T-cell (primary cell): ENCODE results near the gene SLC9A9. TPM values are rescaled to one million over a fixed set of nuclear protein-coding genes. Genes with fewer than 3 reads are reported as not detected.

Source experiments
- ATAC-seq, 4 experiments: fragments of 200-7000 bp in 3 of 4; fragments of 150-1000 bp in 1 of 4; cut with Tn5 transposase; replicated peaks in 1 of 4; 1 replicate in 3 of 4; 2 replicates in 1 of 4; pipeline ENCODE4 v1.10.0; 2021; ENCODE audit warnings: moderate library complexity in 3 of 4, mild to moderate bottlenecking in 2 of 4, moderate number of reproducible peaks in 1 of 4
- CTCF ChIA-PET, 2 donors: fragments of 300-600 bp; sonication (Branson Sonifier 250); formaldehyde crosslinking; loops; one replicate each; lab custom pipeline; 2022; ENCODE audit warnings: antibody characterized with exemption in 2 of 2; lab: Charles Lee
- POLR2A ChIA-PET, 2 donors: fragments of 300-600 bp; sonication (Branson Sonifier 250); formaldehyde crosslinking; loops; one replicate each; lab custom pipeline; 2022; ENCODE audit warnings: antibody characterized with exemption in 2 of 2; lab: Charles Lee
- DNase-seq, 35 experiments: peaks; one replicate each; pipeline versions ENCODE4 v3.0.0 to v3.0.0-alpha.2; 2013 to 2023
- H3K27ac ChIP-seq: one replicate; pipeline ENCODE4 v1.5.1; 2013; ENCODE audit warnings: low read length
- H3K27me3 ChIP-seq, 2 experiments: replicated peaks in 1 of 2; 1 replicate in 1 of 2; 2 replicates in 1 of 2; pipeline versions ENCODE4 v1.6.1 to v1.7.0; 2013; ENCODE audit warnings: low read length in 1 of 2, mixed read lengths in 1 of 2; ENCODE audit not compliant: control insufficient read depth in 2 of 2, insufficient read depth in 2 of 2; ENCODE audit errors: extremely low read depth in 1 of 2
- H3K36me3 ChIP-seq, 2 donors: 1 replicate in 1 of 2; 2 replicates in 1 of 2; pipeline versions ENCODE4 v1.6.1 to v1.7.0; 2013; ENCODE audit warnings: low read length in 1 of 2; ENCODE audit not compliant: control insufficient read depth in 2 of 2, insufficient read depth in 1 of 2; ENCODE audit errors: extremely low read depth in 1 of 2
- H3K4me1 ChIP-seq, 2 experiments: 1 replicate in 1 of 2; 2 replicates in 1 of 2; pipeline versions ENCODE4 v1.6.1 to v1.7.0; 2013; ENCODE audit warnings: low read length in 2 of 2, mixed read lengths in 1 of 2; ENCODE audit not compliant: insufficient read depth in 2 of 2, control insufficient read depth in 1 of 2; ENCODE audit errors: extremely low read depth in 1 of 2
- H3K4me3 ChIP-seq, 2 donors: 1 replicate in 1 of 2; 2 replicates in 1 of 2; pipeline versions ENCODE4 v1.5.1 to v1.7.0; 2013; ENCODE audit warnings: mild to moderate bottlenecking in 2 of 2, low read length in 1 of 2, moderate library complexity in 1 of 2; ENCODE audit not compliant: control insufficient read depth in 1 of 2; ENCODE audit errors: extremely low read depth in 1 of 2
- H3K9me3 ChIP-seq: 2 replicates; pipeline ENCODE4 v1.7.0; 2013
- H3K27ac Mint-ChIP-seq, 2 donors: one replicate each; pipeline ENCODE4 v1.8.0; 2020 to 2021; ENCODE audit warnings: mild to moderate bottlenecking in 2 of 2, mixed read lengths in 2 of 2
- H3K27me3 Mint-ChIP-seq, 2 donors: one replicate each; pipeline ENCODE4 v1.8.0; 2021 to 2022; ENCODE audit warnings: mixed read lengths in 2 of 2
- H3K36me3 Mint-ChIP-seq: one replicate; pipeline ENCODE4 v1.8.0; 2021; ENCODE audit warnings: mixed read lengths
- H3K4me1 Mint-ChIP-seq, 3 donors: one replicate each; pipeline ENCODE4 v1.8.0; 2020 to 2022; ENCODE audit warnings: mixed read lengths in 3 of 3, mild to moderate bottlenecking in 1 of 3
- H3K4me3 Mint-ChIP-seq, 3 donors: one replicate each; pipeline ENCODE4 v1.8.0; 2020 to 2022; ENCODE audit warnings: mild to moderate bottlenecking in 3 of 3, mixed read lengths in 3 of 3, moderate library complexity in 3 of 3
- H3K9me3 Mint-ChIP-seq, 3 donors: one replicate each; pipeline ENCODE4 v1.8.0; 2020 to 2022; ENCODE audit warnings: mixed read lengths in 3 of 3
- WGBS: methylation state at CpG from one replicate; pipeline ENCODE4 v1.1.5; 2013; ENCODE audit warnings: missing lambda C conversion rate; ENCODE audit not compliant: insufficient coverage; 5-methylcytosine and 5-hydroxymethylcytosine counted together
- total RNA-seq, 35 experiments: library from RNA in 6 of 35; stranded (reverse) in 6 of 35; fragments of 120-200 nt in 1 of 35; gene quantifications; one replicate each; pipeline versions ENCODE4 v1.2.1 to v1.2.4 and lab custom pipeline; 2013 to 2026

The SLC9A9 gene
- total RNA-seq, 5 donors from 2014 or later (not counting 1 experiment from before 2014, with no cell fraction given) = 11.2 to 36.8 (median 17.8) TPM

DNA sequence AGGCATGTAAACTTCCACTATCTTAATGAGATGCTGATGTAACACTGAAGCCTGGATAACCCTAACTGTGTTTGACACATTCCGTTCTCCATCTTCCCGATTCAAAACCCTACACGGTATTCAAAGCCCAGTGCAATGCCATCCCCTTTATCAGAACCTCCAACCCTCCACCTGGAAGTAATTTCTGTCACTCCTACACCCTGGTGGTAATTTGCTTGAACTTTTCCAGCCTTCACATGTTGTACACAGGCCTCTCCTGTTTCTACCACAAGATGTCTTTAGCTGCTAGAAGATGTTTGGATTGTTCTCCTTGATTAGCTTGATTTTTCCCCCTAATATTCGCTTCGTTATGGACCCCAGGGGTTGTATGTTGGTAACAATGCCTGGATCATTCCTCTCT lies 519.8 kb downstream of the SLC9A9 start:
- Mint-ChIP-seq H3K9me3 (peaks cover 0 to 4% (median 0%) of the 10 kb centered on the region in 3 donors), H3K4me1 (peaks cover 13 to 21% (median 19%) of the 10 kb centered on the region in 3 donors), H3K27me3 (no peaks in the 10 kb centered on the region), H3K27ac (no peak overlapping the region), H3K36me3 (peaks cover 16% of the 10 kb centered on the region), H3K4me3 (no peak overlapping the region)
- WGBS = 100% methylated on average over 3 of the region's 5 CpGs
- Histone ChIP-seq H3K4me3 (no peak overlapping the region), H3K4me1 (peaks cover 0 to 9% of the 10 kb centered on the region in 2 experiments), H3K9me3 (no peaks in the 10 kb centered on the region), H3K27ac (no peak overlapping the region), H3K36me3 (no peaks in the 10 kb centered on the region), H3K27me3 (no peaks in the 10 kb centered on the region)
- ChIA-PET CTCF (no interaction called here), POLR2A (no interaction called here)
- no peak for DNase-seq
- no peak for ATAC-seq

DNA sequence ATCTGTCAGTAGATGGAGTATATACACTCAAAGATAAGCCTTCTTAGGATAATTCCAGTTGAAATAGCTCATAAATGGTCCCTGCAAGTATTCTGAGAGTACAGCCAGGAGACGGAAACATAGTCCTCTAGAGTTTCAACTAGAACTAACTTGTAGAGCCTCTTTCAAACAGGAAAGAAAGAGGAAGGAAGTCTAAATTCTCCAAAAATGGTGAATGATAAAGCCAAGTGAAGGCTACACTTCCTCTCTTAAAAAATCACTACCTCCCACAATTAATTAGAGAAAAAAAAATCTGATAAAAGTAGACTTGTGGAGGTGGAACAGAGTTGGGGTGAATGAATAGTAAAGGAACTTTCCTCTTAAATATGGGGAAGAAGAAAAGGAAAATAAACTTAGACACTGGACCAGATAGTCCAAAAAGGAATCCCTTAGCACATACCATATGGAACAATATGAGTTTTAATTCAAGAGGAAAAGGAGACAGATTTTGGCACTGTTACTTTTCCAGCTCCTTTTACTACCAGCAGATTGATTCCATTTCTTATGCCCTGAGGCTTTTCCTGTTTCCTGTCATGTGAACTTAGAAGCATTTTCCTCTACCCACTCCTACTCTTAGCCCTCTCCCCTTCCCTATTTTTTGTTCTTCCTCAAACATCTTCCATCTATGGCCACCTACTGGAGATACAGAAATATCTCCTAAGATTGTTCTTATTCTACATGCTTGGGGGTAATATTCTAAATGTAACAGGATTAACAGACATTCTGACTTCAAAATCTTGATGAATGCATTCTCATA lies 521.1 kb downstream of the SLC9A9 start:
- ChIA-PET CTCF (no interaction called here), POLR2A (no interaction called here)
- peaks cover 0 to 9% of the 10 kb centered on the region in 2 experiments for H3K4me1 ChIP-seq

GRCh38 chr3:143321058-143321769 lies 527.1 kb downstream of the SLC9A9 start:
- no peak overlapping the region for H3K4me3 ChIP-seq
- WGBS = 100% methylated on average over 1 of the region's 5 CpGs
- H3K36me3 Mint-ChIP-seq = peaks cover 36% of the 10 kb centered on the region
- H3K4me1 ChIP-seq = no peaks in the 10 kb centered on the region
- H3K9me3 Mint-ChIP-seq = peaks cover 0 to 4% (median 0%) of the 10 kb centered on the region in 3 donors
- H3K27ac Mint-ChIP-seq = no peak overlapping the region
- DNase-seq (no peak), ATAC-seq (no peak)
- no peaks in the 10 kb centered on the region for H3K9me3 ChIP-seq
- H3K4me1 Mint-ChIP-seq = peaks cover under 1 to 4% (median 1%) of the 10 kb centered on the region in 3 donors
- ChIA-PET POLR2A (no interaction called here), CTCF (no interaction called here)
- no peaks in the 10 kb centered on the region for H3K27me3 Mint-ChIP-seq
- H3K27ac ChIP-seq = no peak overlapping the region
- H3K4me3 Mint-ChIP-seq = no peak overlapping the region
- H3K27me3 ChIP-seq = no peaks in the 10 kb centered on the region
- no peaks in the 10 kb centered on the region for H3K36me3 ChIP-seq

More for the DNA sequence above, 521.1 kb downstream of the SLC9A9 start:
- Mint-ChIP-seq H3K27ac (no peak overlapping the region), H3K4me1 (peaks cover 13 to 21% (median 19%) of the 10 kb centered on the region in 3 donors), H3K9me3 (peaks cover 0 to 4% (median 0%) of the 10 kb centered on the region in 3 donors), H3K4me3 (no peak overlapping the region), H3K27me3 (no peaks in the 10 kb centered on the region), H3K36me3 (peaks cover 26% of the 10 kb centered on the region)
- WGBS = no CpG with 5 or more reads among the region's 1 CpG
- H3K27me3 ChIP-seq = no peaks in the 10 kb centered on the region
- DNase-seq = no peak
- H3K9me3 ChIP-seq = no peaks in the 10 kb centered on the region
- ATAC-seq = no peak
- no peak overlapping the region for H3K27ac ChIP-seq
- H3K36me3 ChIP-seq = no peaks in the 10 kb centered on the region
- no peak overlapping the region for H3K4me3 ChIP-seq

- no peaks in the 10 kb centered on the region for H3K9me3 ChIP-seq
- H3K4me1 ChIP-seq = no peaks in the 10 kb centered on the region
- H3K4me3 ChIP-seq = no peak overlapping the region
- 88% methylated on average over 2 of the region's 5 CpGs for WGBS
- DNase-seq = no peak
- no peak overlapping the region for H3K27ac ChIP-seq
- ChIA-PET POLR2A (no interaction called here), CTCF (no interaction called here)
- peaks cover 22% of the 10 kb centered on the region for H3K36me3 Mint-ChIP-seq
- no peaks in the 10 kb centered on the region for H3K4me1 Mint-ChIP-seq
- H3K36me3 ChIP-seq = no peaks in the 10 kb centered on the region
- H3K4me3 Mint-ChIP-seq = no peak overlapping the region
- no peaks in the 10 kb centered on the region for H3K9me3 Mint-ChIP-seq
- H3K27ac Mint-ChIP-seq = no peak overlapping the region
- no peaks in the 10 kb centered on the region for H3K27me3 ChIP-seq
- no peak for ATAC-seq
- H3K27me3 Mint-ChIP-seq = no peaks in the 10 kb centered on the region
These were observed 532.5 kb downstream of the SLC9A9 start for GRCh38 chr3:143315766-143316165.

DNA sequence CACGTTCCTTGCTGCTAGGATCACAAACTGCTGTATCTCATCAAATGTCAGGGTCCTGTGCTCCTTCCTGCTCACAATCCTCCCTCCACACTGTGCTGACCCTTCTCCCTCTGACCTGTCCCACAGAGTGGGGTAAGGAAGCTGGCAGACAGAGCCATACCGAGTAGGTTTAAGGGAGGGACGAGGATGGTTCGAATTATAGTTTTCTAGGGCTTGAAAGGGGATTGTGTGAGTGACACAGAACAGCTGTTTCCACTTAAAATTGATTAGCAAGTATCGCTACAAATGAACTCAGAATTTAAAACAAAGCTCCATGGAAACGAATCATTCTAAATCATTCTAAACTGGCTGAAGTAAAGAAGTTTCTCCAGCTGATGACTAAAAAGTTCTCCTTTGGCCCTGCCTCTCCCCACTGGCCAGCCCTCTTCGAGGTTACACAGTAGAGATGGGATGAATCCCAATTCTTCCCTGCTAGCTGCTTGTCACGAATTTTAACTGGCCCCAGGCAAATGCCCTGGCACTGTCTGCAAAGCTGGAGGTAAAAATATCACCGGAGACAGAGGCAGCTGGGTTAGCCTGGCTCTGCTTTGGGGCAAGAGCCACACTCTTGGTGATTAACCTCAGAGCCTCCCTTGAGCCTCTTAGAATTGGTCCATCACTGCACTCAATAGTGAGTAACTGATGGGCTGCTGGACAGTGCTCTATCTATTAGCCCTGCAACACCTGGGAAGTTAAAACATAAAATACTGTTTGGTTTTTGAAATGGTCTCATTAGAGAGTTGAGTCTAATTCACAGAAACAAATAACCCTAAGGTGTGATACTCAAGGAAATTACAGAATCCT lies 533.8 kb downstream of the SLC9A9 start:
- ATAC-seq = no peak
- no peaks in the 10 kb centered on the region for H3K9me3 Mint-ChIP-seq
- POLR2A ChIA-PET = interaction anchor here in 1 of 2 donors (0.5 kb wide), 1 partner anchor 160 kb away, joined by 3 read pairs; no protein-coding TSS in a partner anchor
- Histone ChIP-seq H3K4me1 (no peaks in the 10 kb centered on the region), H3K9me3 (no peaks in the 10 kb centered on the region), H3K27me3 (no peaks in the 10 kb centered on the region), H3K36me3 (no peaks in the 10 kb centered on the region), H3K27ac (no peak overlapping the region), H3K4me3 (no peak overlapping the region)
- no peak overlapping the region for H3K27ac Mint-ChIP-seq
- 95% methylated on average over 6 of the region's 9 CpGs for WGBS
- peaks cover 19% of the 10 kb centered on the region for H3K36me3 Mint-ChIP-seq
- DNase-seq = no peak
- H3K4me3 Mint-ChIP-seq = no peak overlapping the region
- H3K4me1 Mint-ChIP-seq = no peaks in the 10 kb centered on the region
- no peaks in the 10 kb centered on the region for H3K27me3 Mint-ChIP-seq
- CTCF ChIA-PET = no interaction called here

DNA sequence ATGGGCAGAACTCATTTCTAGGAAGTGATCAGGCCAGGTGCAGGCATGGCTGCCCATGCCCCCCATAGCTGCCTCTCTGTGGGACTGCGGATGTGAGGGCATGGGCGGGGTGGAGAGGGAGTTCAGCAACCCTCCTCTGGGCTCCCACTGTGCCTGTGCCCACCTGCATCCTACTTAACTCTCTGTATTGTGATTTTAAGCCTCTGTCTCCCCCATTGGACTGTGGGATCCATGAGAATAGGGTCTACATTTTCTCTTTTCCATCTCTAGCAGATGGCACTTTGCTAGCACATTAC lies 534.4 kb downstream of the SLC9A9 start:
- Mint-ChIP-seq H3K27me3 (no peaks in the 10 kb centered on the region), H3K9me3 (no peaks in the 10 kb centered on the region), H3K36me3 (peaks cover 17% of the 10 kb centered on the region), H3K4me1 (no peaks in the 10 kb centered on the region), H3K4me3 (no peak overlapping the region), H3K27ac (no peak overlapping the region)
- POLR2A ChIA-PET = no interaction called here
- Histone ChIP-seq H3K4me1 (no peaks in the 10 kb centered on the region), H3K9me3 (no peaks in the 10 kb centered on the region), H3K4me3 (no peak overlapping the region), H3K27me3 (no peaks in the 10 kb centered on the region), H3K36me3 (no peaks in the 10 kb centered on the region), H3K27ac (no peak overlapping the region)
- no CpG with 5 or more reads among the region's 2 CpGs for WGBS
- CTCF ChIA-PET = no interaction called here
- no peak for DNase-seq
- no peak for ATAC-seq
